DND-41 (cell line): ENCODE measurements around the gene OBSCN.
"Not testable (repeated sequence)": the region's sequence is repeated elsewhere in the genome, so short reads cannot be mapped to it uniquely, and the experiment has no call there.

Source experiments
- ATAC-seq: fragments of 200-7000 bp; cut with Tn5 transposase; 3 replicates; pipeline ENCODE4 v1.9.1; 2021; ENCODE audit warnings: low read depth; ENCODE audit not compliant: insufficient read depth
- DNase-seq: peaks from one replicate; pipeline ENCODE4 v3.0.0-alpha.2; 2020
- H2AFZ ChIP-seq: 2 replicates; pipeline ENCODE4 v1.6.0; 2012; ENCODE audit warnings: low read depth, low read length
- H3K27ac ChIP-seq: 2 replicates; pipeline ENCODE4 v1.5.1; 2012; ENCODE audit warnings: low read length, inconsistent platforms
- H3K27me3 ChIP-seq: fragments of 200-600 bp; sonication (generic); 2 replicates; pipeline ENCODE4 v1.6.0; 2012; ENCODE audit warnings: low read length, mild to moderate bottlenecking, inconsistent platforms; ENCODE audit not compliant: insufficient read depth, poor library complexity
- H3K36me3 ChIP-seq: 2 replicates; pipeline ENCODE4 v1.5.1; 2012; ENCODE audit warnings: low read length, inconsistent platforms; ENCODE audit not compliant: insufficient read depth
- H3K4me1 ChIP-seq: 2 replicates; pipeline ENCODE4 v1.5.1; 2012; ENCODE audit warnings: mild to moderate bottlenecking, low read length; ENCODE audit not compliant: insufficient read depth
- H3K4me2 ChIP-seq: 2 replicates; pipeline ENCODE4 v1.6.0; 2012; ENCODE audit warnings: mild to moderate bottlenecking, moderate library complexity, low read length, inconsistent platforms; ENCODE audit not compliant: insufficient read depth
- H3K4me3 ChIP-seq, 2 experiments: fragments of 200-600 bp in 1 of 2; shearing (Covaris generic) in 1 of 2; 2 replicates each; pipeline ENCODE4 v1.5.1; 2012 to 2016; ENCODE audit warnings: inconsistent platforms in 2 of 2, low read length in 2 of 2, mild to moderate bottlenecking in 2 of 2, low read depth in 1 of 2, moderate library complexity in 1 of 2
- H3K79me2 ChIP-seq: 2 replicates; pipeline ENCODE4 v1.6.0; 2012; ENCODE audit warnings: low read length, inconsistent platforms; ENCODE audit not compliant: insufficient read depth
- H3K9ac ChIP-seq: 2 replicates; pipeline ENCODE4 v1.6.0; 2012; ENCODE audit warnings: low read depth, mild to moderate bottlenecking, inconsistent platforms, low read length, moderate library complexity
- H3K9me3 ChIP-seq: 2 replicates; pipeline ENCODE4 v1.5.1; 2012; ENCODE audit warnings: low read length, moderate library complexity, mild to moderate bottlenecking, inconsistent platforms; ENCODE audit not compliant: insufficient read depth, severe bottlenecking
- H4K20me1 ChIP-seq: 2 replicates; pipeline ENCODE4 v1.6.0; 2012; ENCODE audit warnings: low read length; ENCODE audit not compliant: insufficient read depth
- EZH2 ChIP-seq: IDR thresholded peaks from 3 replicates; pipeline ENCODE4 v1.6.1; 2012; ENCODE audit warnings: borderline replicate concordance, low read depth, mild to moderate bottlenecking, moderate library complexity, low read length, inconsistent platforms; ENCODE audit not compliant: severe bottlenecking
- TF ChIP-seq, protein P1 (sequence below): IDR thresholded peaks from 2 replicates; pipeline ENCODE4 v1.5.1; 2012; ENCODE audit warnings: borderline replicate concordance, low read length, moderate library complexity, mild to moderate bottlenecking; ENCODE audit not compliant: poor library complexity, severe bottlenecking; ENCODE audit errors: extremely low read depth

OBSCN gene

DNA sequence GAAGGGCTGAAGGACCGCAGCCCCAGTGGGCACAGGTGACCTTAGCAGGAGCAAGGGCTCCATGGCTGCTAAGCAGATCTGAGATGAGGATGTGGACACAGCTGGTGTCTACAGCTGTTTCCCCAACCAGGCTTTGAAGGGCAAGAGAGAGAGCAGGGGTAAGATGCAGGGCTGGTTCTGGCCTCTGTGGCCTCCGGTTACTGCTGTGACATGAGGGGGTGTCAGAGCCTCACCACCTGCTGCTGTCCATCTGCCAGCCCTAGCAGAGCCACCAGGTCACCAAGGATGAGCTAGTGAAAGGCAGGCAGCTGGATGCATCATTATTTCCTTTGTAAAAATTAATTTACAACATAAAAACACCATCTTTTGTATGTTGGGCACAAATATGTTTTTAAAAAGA, 33.4 kb downstream of the OBSCN start:
- no peaks in the 10 kb centered on the region for H4K20me1 ChIP-seq
- H3K9me3 ChIP-seq: peaks cover 85% of the 10 kb centered on the region
- TF ChIP-seq, protein P1, sequence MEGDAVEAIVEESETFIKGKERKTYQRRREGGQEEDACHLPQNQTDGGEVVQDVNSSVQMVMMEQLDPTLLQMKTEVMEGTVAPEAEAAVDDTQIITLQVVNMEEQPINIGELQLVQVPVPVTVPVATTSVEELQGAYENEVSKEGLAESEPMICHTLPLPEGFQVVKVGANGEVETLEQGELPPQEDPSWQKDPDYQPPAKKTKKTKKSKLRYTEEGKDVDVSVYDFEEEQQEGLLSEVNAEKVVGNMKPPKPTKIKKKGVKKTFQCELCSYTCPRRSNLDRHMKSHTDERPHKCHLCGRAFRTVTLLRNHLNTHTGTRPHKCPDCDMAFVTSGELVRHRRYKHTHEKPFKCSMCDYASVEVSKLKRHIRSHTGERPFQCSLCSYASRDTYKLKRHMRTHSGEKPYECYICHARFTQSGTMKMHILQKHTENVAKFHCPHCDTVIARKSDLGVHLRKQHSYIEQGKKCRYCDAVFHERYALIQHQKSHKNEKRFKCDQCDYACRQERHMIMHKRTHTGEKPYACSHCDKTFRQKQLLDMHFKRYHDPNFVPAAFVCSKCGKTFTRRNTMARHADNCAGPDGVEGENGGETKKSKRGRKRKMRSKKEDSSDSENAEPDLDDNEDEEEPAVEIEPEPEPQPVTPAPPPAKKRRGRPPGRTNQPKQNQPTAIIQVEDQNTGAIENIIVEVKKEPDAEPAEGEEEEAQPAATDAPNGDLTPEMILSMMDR: no peak
- TF ChIP-seq EZH2: no peak
- H3K4me1 ChIP-seq: no peaks in the 10 kb centered on the region
- H3K27ac ChIP-seq: no peak overlapping the region
- no peak overlapping the region for H3K9ac ChIP-seq
- no peak overlapping the region for H3K4me3 ChIP-seq
- DNase-seq: no peak
- ATAC-seq: no peak
- no peak overlapping the region for H2AFZ ChIP-seq
- H3K36me3 ChIP-seq: peaks cover 93% of the 10 kb centered on the region
- no peaks in the 10 kb centered on the region for H3K79me2 ChIP-seq
- H3K27me3 ChIP-seq: no peaks in the 10 kb centered on the region
- H3K4me2 ChIP-seq: no peak overlapping the region

DNA sequence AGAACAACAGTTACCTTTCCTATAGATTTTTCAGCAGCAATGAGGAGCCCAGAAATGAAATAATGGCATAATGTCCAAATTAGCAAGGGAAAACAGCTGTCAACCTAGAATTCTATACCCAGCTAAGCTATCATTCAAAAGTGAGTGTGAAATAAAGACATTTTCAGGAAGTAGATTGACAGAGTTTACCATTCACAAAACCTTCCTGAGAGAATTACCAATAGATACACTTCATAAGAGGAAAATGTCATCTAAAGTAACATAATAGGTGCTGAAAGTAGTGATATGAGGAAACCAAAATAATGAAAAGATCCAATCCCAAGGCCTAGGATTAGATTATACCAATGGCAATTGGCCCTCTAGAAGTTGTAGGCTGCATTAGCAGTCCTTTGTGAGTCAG, 34.6 kb downstream of the OBSCN start:
- peaks cover 96% of the 10 kb centered on the region for H3K36me3 ChIP-seq

DNA sequence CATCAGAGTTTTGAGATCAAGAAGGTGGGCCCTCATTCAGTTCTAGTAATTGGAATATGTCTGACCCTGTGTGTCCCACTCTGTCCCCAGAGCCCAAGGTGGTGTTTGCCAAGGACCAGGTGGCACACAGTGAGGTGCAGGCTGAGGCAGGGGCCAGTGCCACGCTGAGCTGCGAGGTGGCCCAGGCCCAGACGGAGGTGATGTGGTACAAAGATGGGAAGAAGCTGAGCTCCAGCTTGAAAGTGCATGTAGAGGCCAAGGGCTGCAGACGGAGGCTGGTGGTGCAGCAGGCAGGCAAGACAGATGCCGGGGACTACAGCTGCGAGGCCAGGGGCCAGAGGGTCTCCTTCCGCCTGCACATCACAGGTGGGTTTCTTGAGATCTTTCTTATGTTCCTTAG, 35.2 kb downstream of the OBSCN start:
- no peaks in the 10 kb centered on the region for H4K20me1 ChIP-seq
- H3K27ac ChIP-seq: no peak overlapping the region
- no peak overlapping the region for H3K4me3 ChIP-seq
- H3K9ac ChIP-seq: no peak overlapping the region
- H3K4me1 ChIP-seq: no peaks in the 10 kb centered on the region
- H3K27me3 ChIP-seq: no peaks in the 10 kb centered on the region
- H3K36me3 ChIP-seq: peaks cover 96% of the 10 kb centered on the region
- H3K4me2 ChIP-seq: no peak overlapping the region
- H3K9me3 ChIP-seq: peaks cover 81% of the 10 kb centered on the region
- H3K79me2 ChIP-seq: no peaks in the 10 kb centered on the region
- DNase-seq: no peak
- no peak for ATAC-seq
- no peak for TF ChIP-seq EZH2
- TF ChIP-seq, protein P1: no peak
- H2AFZ ChIP-seq: no peak overlapping the region

More for the DNA sequence above, 34.6 kb downstream of the OBSCN start:
- Histone ChIP-seq H3K27me3 (no peaks in the 10 kb centered on the region), H2AFZ (no peak overlapping the region), H3K4me1 (no peaks in the 10 kb centered on the region), H4K20me1 (no peaks in the 10 kb centered on the region), H3K27ac (no peak overlapping the region), H3K4me3 (no peak overlapping the region), H3K9me3 (peaks cover 84% of the 10 kb centered on the region), H3K79me2 (no peaks in the 10 kb centered on the region), H3K9ac (no peak overlapping the region), H3K4me2 (no peak overlapping the region)
- TF ChIP-seq EZH2: no peak
- TF ChIP-seq, protein P1: no peak
- no peak for DNase-seq
- ATAC-seq: no peak

DNA sequence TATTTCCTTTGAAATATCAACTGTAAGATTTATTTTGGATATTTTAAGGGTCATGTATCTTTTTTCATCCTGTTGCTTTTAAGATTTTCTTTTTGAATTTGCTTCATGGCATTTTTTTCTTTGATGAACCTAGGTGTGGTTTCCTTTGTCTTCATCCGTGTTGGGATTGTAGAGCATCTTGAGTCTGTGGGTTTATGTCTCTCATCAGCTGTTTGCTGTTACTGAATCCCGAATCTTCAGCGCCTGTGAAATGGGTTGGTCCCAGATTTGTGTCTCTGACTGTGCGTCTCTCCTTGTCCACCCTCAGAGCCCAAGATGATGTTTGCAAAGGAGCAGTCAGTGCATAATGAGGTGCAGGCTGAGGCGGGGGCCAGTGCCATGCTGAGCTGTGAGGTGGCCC, 36.1 kb downstream of the OBSCN start:
- H4K20me1 ChIP-seq, H3K4me2 ChIP-seq, H3K79me2 ChIP-seq, H3K4me3 ChIP-seq, DNase-seq, H3K9ac ChIP-seq, H3K4me1 ChIP-seq, ATAC-seq, H3K27ac ChIP-seq, H3K27me3 ChIP-seq, H2AFZ ChIP-seq: not testable (repeated sequence)
- H3K9me3 ChIP-seq: peaks cover 75% of the 10 kb centered on the region
- H3K36me3 ChIP-seq: peaks cover 95% of the 10 kb centered on the region
